ENCODE measurements around the gene TCHHL1. TPM values are rescaled to one million over a fixed set of nuclear protein-coding genes. Genes with fewer than 3 reads are reported as not detected.
A peak's percentile ranks its signal among the peaks of the same experiment; 100 is the strongest.

TCHHL1 gene
- total and polyA plus RNA-seq, 9 of the 15 experiments (the other 6 are each of a cell fraction or from before 2014, with no cell fraction given), result not detected

DNA sequence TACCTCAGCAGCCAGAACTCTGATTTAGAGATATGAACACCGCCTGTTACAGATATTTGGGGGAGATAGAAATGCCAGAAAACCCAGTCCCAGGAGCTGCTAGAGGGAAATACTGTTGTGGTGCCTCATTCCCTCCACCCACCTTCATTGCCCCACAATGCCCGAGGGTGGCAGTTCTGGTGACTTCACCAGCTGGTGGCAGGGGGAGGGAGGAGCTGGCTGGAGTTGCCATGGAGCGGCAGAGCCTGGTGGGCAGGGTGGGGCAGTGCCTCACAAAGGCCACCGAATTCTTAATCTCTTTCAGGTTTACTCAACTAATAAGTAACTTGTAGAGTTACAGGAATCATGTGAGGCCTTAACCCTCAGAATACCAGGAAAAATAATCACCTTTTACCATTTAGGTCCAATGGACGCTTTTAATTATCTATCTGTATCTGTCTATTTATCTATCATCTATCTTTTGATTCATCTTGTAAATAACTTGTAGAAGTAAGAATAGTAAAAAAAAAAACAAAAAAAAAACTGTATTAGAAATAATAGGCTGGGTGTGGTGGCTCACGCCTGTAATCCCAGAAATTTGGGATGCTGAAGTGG, 40.4 kb downstream of the TCHHL1 start (continued):
- no peak for TF ChIP-seq CUX1 (CRISPR knock-in tag; IDR thresholded peaks at IDR 0.05)
- TF ChIP-seq ZNF589 (CRISPR knock-in tag; IDR thresholded peaks at IDR 0.05; ENCODE audit: low read depth), result peak; percentile 21; the same call in 1 of the 2 replicates
- TF ChIP-seq MBD2 (IDR thresholded peaks at IDR 0.05; ENCODE audit: borderline replicate concordance, low read depth), result no peak
